NCI-H1436 (cell line): ENCODE data around the gene SEC23A.
"Not testable (repeated sequence)": the region's sequence is repeated elsewhere in the genome, so short reads cannot be mapped to it uniquely, and the experiment has no call there.

Experiments
- DNase-seq: peaks from one replicate; lab custom pipeline; 2025; lab: John Stamatoyannopoulos, UW

The SEC23A gene

DNA sequence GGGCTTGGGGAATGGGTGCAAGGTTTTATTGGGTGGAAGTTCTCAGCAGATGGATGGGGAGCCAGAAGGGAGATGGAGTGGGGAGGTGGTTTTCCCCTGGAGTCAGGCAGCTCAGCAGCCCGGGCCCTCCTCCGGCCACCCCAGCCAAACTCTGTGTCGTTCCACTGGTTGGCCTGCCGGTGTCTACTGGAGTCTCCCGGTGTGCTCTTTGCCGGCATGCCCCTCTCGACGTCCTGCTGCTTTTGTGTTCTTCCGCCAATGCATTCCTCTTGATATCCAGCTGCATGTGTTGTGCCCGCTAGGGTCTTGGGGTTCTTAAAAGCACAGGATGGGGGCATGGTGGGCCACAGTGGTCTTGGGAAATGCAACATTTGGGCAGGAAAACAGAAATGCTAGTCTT lies 72.8 kb downstream of the SEC23A start:
- DNase-seq = no peak

DNA sequence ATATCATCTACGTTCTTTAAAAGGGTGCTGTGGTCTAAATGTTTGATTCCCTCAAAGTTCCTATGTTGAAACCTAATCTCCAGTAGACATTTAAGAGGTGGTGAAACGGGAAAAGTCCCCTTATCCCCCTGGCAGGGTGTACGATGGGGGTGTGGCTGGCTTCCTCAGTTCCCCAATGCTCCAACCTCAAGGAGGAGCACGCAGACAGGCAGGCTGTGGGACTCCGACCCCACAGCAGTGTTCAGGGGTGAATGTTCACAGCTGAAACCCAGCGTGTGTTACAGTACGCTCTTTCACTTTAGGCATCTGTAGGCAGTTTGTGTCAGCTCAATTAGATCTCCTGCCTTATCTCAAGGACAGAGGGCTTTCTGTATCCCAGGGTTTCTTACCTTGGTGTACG lies 73.2 kb downstream of the SEC23A start:
- no peak for DNase-seq

DNA sequence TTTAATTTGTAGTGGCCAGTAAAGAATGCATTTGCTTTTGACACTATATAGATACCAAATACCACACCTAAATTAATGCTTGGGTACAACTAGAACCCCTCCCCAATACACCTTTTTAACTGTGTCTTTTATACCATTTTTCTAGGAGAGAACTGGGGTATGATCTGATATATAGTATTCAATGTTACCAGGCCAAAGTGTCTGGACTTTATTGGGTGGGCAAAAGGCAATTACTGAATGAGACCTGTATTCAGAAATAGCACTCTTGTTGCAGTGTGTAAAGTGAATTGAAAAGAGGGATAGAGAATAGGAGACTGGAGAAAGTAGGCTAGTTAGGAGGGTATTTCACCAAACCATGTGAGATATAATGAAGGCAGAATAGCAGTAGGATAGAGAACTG lies 74.4 kb downstream of the SEC23A start:
- no peak for DNase-seq

DNA sequence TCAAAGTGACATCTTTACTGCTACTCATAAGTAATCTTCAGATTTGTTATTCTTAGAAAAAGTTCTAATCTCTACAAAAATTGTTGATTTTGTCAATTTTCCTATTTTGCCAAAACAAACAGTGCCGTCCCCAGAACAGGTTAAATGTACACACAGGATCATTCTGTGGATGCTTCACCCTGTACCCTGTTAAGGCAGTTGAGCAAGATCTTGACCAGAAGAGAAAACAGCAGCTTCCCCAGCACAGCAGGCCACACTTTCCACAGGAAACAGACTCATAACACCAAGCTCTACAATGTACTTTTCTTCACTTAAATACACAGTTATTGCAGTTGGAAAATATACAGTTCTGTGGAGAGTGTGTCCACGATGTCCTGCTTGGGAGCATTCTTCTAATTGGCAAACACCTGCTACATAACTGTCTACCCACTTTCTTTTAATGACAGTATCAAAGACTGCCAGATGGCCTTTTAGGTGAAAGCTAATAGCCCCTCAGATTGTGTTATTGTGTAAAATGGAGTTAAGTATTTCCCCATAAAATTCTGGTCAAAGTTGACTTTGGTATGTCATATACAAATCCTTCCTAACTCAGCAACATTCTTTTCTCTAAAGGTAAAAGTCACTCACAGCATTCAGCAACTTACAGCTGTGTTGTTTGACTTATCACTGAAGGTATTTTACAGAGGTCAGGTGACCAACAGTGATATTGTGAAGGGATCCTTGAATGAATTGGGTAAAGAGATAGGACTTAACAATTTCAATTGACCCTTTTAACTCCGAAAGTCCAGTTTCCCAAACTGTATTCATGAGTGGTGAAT lies 77.0 kb downstream of the SEC23A start:
- DNase-seq = no peak

DNA sequence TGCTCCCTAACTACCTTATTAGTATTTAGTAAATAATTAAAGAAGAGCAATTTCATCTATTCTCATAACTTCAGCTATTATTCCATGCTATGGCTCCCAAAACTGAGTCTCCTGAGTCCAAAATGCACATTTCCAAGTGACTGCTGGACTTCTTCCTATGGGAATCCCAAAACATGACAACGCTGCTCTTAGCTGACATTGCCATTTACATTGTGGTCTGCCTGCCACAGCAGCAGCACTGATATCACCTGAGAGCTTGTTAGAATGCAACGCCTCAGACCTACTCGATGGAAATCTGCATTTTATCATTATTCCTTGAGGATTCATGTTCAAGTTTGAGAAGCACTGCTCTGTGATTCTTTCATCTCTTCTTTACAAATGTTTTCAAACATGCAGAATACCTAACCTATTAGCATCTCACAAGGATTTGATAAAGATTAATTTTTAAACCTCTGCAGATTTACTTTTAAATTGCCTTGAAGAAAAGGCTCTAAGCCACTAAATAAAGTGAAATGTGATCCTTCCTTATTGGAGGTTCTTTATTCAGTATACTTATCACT lies 77.7 kb downstream of the SEC23A start:
- no peak for DNase-seq

DNA sequence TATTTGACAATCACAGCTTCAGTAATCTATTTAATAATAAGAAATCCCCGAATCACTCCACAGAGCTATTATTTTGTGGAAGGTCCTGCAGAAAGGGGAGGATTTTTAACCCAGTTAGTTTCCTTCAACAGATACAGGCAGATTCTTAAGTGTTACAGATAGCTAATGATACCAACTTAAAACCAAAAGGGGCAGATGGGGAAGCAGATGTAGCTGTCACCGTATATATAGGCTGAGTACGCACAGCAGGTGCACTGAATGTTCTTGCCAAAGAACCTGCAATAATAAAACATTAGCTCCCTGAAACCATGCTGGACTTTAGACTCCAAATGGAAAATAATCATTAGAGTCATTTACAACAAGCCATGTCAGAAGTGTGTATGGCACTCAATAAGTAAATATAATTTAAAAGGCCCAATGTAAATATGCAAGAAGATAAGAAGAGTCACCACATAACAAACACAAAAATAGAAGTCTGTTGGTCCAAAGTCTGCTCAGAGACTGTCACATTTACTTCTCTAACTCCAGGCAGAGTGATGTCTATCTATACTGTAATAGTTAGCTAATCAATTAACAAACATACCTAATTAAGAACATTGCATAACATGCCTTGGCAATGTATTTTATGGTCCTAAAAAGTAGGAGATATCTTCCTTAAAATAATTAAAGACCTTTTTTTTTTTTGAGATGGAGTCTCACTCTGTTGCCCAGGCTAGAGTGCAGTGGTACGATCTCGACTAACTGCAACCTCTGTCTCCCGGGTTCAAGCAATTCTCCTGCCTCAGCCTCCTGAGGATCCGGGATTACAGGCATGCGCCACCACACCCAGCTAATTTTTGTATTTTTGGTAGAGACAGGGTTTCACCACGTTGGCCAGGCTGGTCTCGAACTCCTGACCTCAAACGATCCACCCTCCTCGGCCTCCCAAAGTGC lies 78.8 kb downstream of the SEC23A start:
- no peak for DNase-seq

DNA sequence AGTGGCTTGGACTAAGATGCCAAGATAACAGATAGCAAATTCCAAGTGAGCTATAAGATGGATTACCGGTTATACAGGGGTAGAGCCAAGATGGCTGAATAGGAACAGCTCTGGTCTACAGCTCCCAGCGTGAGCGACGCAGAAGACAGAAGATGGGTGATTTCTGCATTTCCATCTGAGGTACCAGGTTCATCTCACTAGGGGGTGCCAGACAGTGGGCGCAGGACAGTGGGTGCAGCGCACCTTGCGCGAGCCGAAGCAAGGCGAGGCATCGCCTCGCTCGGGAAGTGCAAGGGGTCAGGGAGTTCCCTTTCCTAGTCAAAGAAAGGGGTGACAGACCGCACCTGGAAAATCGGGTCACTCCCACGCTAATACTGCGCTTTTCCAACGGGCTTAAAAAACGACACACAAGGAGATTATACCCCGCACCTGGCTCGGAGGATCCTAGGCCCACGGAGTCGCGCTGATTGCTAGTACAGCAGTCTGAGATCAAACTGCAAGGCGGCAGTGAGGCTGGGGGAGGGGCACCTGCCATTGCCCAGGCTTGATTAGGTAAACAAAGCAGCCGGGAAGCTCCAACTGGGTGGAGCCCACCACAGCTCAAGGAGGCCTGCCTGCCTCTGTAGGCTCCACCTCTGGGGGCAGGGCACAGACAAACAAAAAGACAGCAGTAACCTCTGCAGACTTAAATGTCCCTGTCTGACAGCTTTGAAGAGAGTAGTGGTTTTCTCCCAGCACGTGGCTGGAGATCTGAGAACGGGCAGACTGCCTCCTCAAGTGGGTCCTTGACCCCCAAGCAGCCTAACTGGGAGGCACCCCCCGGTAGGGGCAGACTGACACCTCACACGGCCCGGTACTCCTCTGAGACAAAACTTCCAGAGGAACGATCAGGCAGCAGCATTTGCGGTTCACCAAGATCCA lies 85.7 kb downstream of the SEC23A start:
- DNase-seq = peak; percentile 25

DNA sequence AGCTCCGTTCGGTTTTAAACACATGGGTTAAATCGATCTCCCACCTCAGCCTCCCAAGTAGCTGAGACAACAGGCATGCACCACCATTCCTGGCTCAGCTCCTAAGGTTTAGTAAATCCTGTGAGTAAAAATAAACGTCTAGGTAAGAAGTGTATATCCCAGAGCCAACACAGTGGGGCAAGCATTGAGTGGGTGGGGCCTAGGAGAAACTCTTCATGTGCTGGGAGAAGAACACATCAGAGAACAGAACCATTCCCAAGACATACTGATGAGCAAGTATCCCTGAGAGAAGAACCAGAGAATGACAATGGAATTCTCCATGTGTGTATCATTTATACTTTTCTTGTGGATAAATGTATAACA lies 86.3 kb downstream of the SEC23A start:
- DNase-seq = no peak

DNA sequence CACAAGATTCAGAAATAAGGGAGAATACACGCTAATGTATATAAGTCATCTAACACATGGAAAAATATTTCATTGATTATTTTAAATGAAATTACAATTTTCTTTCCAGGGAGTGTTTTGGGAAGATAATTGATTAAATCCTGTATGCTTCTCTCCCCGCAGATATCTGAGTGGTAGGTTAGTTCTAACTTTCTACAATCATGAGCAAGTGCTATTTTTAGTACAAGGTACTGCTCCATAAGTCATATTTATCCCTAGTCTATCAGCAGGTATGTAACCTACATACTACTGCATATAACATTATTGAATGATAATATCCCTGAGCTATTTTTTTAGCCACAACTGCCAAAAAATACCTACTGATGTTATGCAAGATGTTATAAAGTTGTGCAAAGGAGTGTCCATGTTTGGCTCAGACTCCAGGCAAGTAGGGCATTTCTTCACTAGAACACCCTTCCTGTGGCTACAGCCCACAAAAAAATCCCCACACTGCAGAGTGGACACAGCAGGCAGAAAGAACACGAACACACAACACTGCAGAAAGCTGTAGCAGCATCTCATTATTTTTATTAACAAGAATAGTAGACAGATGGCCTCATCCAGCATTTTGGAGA lies 87.0 kb downstream of the SEC23A start:
- no peak for DNase-seq

DNA sequence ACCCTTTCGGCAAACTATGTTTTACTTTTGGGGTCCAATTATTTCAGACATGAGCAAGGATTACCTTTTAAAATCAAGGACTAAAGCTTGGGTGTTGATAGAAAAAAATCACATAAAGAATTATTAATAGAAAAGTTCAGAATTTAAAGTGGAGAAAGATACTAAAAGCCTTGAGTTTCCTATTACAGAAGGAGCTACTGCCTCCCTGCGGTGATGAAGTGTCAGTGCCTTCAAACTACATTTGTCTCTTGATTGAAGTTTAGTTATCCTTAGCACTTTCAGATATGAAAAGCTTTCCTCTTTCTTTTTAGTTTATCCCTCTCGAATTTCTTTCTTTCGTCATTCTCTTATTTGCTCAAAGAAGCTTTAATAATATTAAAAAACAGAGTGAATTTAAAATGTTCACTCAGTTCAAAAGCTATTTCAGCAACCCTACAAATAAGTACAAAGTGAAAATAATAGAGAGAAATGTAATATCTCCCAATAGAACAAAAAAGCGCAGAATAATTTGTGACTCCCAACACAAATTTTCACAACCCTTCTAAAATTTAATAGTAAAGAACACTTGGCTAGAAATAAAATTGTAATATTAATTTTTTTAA lies 87.6 kb downstream of the SEC23A start:
- peak; percentile 38 for DNase-seq

DNA sequence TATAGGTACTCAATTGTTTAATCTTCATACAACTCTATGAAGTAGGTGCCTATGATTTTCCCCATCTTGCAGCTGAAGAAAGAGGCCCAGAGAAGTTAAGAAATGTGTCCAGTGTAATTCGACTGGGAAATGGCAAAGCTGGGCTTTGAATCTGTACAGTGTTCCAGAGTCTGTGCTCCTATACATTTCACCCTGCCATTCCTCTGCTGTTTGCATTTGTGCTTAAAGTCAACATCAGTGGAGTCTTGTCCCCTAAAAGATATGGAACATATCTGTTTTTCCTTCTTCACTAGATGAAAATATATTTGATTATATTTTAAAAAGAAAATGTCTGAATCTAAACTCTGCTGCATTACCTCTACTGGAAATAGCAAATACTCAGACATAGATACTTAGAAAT lies 88.6 kb downstream of the SEC23A start:
- DNase-seq = no peak

DNA sequence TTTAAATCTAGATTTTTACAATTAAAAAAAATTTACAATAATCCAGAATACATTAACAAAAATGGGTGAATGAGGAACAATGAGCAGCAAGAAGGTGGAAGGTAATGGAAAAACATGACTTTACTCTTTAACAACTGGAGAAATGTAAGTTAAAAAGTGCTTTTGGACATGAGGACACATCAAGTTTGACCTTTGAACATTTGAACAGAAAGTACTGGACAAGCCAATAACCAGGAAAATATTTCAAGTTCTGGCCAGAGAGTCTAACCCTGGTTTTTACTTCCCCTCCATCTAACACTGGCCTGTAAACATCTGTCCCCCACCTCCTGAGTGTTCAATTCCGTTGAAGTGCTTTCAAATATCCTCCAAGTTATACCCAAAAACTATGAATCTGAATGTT lies 94.1 kb downstream of the SEC23A start:
- not testable (repeated sequence) for DNase-seq

DNA sequence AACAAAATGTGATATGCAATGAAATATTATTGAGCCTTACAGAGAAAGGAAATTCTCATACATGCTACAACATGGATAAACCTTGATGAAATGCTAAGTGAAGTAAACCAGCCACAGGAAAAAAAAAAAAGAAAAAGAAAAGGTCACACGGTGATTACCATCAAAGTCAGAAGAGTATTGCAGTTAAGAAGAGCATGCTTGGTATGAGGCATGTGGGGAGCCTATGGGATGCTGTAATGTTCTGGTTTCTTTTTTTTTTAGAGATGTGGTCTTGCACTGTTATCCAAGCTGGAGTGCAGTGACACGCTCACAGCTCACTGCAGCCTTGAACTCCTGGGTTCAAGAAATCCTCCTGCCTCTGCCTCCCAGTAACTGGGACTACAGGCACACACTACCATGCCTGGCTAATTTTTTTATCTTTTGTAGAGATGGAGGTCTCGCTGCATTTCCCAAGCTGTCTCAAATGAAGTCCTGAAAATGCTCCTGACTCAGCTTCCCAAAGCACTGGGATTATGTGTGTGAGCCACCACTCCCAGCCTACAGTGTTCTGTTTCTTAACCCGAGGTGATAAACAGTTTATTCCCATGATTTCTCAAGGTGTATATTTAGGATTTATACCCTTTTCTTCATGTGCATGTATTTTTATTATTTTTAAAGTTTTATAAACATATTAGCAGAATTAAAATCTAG lies 96.2 kb downstream of the SEC23A start:
- no peak for DNase-seq

DNA sequence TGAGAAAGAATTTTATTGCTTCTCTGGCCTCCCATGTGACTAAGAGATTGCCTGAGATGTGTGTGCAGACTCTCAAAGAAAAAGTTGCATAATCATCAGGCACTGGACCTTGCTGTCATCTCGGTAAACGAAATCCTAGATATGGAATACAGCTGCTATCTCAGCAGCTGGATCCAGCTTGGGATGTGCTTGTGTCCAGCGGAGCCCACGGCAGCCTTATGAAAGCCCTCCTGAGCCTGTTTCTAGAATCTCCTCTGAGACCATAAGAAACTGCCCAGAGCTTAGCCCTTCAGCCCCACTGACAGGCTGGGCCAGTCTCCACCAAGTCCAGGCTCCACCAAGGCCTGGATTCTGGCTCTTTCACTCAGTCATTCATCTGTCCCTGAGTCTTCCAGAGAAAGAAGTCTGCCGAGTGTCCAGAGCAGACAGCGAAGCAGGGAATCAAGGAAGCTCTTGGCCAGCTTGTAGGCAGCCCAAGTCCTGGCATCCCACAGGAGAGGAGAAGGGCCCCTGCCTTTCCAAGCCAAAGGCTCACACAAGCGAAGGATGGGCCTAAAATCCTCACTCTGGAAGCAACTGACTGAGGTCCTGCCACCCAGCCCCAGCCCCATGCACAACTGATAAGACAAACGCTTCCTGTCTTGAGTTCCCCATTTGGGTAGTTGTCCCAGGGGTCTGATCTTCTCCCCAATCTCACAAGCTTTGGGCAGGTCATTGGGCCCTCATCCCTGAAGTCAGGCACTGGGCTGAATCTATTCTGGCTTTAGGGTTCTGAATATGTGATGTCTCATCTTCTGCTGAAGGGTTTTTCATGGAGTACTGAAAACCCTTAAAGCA lies 97.8 kb downstream of the SEC23A start:
- no peak for DNase-seq

DNA sequence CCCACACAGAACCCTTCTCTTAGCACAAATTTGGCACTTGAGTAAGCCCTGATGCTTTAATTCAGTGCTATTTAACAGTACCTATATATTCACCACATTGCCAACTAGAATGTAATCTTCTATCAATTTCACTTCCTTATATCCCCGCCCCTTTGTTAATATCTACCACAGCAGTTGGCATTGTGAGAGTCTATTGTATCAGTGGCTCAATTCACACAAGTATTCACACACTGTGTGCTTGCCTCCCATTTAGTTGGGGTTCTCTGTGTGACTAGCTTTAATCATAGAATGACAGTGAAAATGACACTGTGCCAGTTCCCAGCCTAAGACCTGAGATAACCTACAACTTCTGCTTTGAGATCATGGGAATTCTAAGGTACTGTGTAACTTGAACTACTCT lies 103.1 kb downstream of the SEC23A start:
- no peak for DNase-seq

DNA sequence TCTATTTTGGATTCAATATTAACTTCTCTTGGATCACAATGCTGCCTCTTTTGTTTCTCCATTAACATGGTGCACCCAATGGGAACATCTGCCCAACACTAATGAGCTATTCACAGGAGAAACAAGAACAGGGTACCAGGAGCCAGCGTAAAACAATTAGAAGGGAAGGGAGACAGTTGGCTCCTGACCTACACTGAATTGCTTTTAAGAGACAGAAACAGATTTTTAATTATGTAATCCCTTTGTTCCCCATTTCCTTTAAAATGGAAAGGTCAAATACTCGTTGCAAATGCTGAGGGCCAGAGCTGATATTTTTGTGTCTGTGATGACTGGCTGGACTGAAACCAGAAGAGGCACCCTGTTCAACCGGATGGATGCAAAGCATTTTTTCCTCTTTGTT lies 108.3 kb downstream of the SEC23A start:
- no peak for DNase-seq

DNA sequence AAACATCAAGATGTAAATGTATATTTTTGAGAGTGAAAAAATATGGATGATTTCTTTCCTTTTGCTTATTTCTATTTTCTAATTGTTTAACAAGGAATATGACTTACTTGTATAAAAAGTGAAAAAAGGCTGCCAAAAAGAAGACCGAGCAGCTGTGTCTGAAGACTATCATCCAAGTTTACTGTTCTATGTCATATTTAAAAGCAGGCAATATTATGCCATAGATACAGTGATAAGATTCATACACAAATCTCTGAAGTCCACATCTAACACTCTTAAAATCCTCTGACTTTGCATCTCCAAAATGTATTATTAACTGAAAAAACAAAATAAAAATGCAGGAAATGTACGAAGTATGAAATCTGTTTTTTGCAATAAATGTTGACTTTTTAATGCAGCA lies 109.1 kb downstream of the SEC23A start:
- DNase-seq = no peak

DNA sequence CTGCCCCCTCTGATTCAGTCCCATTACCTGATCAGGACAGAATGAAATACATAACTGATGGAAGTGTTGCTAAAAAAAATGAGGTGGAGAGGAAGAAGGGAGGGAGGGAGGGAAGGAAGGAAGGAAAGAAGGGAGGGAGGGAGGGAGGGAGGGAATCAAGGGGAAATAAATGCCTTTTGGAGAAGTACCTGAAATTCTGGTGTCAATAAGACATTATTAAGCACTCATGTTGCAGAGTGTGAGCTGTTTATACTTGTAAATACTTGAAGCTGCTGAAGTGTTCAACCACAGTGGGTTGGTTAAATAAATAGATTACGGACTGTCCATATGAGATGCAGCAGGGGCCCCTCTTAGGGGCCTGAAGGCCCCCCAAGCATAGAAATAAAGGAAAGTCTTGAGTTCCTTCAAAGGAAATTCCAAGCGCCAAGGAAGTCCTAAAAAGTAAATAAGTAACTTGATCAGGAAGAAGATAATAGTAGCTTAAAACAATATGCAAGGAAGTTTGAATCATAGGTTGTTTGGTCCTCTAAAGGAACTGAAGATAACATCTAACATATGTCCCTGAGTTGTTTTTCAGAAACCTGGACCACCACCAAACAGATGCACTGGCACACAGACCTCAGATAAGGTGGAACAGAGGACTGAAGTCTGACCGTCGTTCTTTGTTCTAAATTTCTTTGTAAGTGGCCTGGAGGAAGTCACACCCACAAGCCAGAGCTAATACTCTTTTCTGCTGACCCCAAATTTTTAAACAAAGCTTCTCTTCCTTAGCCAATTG lies 110.8 kb downstream of the SEC23A start:
- no peak for DNase-seq

DNA sequence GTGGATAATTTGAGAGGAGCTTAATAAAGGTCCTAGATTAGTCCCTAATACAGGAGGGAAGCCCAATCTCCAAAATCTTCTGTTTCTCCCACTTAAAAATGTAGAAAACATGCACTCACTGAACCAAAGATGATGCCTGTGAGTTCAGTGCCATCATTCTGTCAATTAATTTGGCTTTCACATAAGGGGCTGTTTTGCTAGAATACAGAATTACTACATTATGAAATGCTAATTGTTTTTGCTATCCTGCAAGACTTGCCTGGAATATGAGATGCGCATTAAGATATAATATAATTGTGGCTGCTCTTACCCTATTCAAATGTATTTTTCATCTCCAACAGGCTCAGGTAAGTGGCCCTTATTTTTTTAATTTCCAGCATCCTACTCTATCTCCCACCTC lies 111.7 kb downstream of the SEC23A start:
- DNase-seq = no peak
